ENCODE results near the gene CTNNBIP1.

- TF ChIP-seq POLR2AphosphoS5 (IDR thresholded peaks at IDR 0.05) = no peak
- TF ChIP-seq CTCF (IDR thresholded peaks at IDR 0.05) = no peak
These were observed 2.6 kb downstream of the CTNNBIP1 start for GRCh38 chr1:9907441-9907840.

All from esophagus muscularis mucosa (tissue), 3 donors.